ENCODE data around the gene EEF1AKMT2. TPM values are rescaled to one million over a fixed set of nuclear protein-coding genes. Genes with fewer than 3 reads are reported as not detected.
A peak's percentile ranks its signal among the peaks of the same experiment; 100 is the strongest.

Gene EEF1AKMT2
- total RNA-seq, 1 donor: 20.3 TPM

GRCh38 chr10:124743191-124744101, 48.2 kb downstream of the EEF1AKMT2 start:
- Histone ChIP-seq H3K79me2 (ENCODE audit: insufficient read depth, low read length) (peaks cover 25% of the 10 kb centered on the region), H3K36me3 (ENCODE audit: insufficient read depth, low read length) (peaks cover 7% of the 10 kb centered on the region), H2AFZ (ENCODE audit: low read length) (no peak overlapping the region), H3K27ac (ENCODE audit: low read depth, low read length) (no peak overlapping the region), H3K4me1 (ENCODE audit: insufficient read depth, low read length) (peaks cover 25% of the 10 kb centered on the region), H4K20me1 (ENCODE audit: insufficient read depth, low read length) (peaks cover 17% of the 10 kb centered on the region), H3K9me3 (ENCODE audit: low read depth, low read length) (no peaks in the 10 kb centered on the region), H3K4me3 (ENCODE audit: insufficient read depth, low read length) (peak overlapping the region; percentile 77), H3K27me3 (ENCODE audit: insufficient read depth, low read length) (no peaks in the 10 kb centered on the region), H3K4me2 (ENCODE audit: insufficient read depth, low read length) (peak overlapping the region; percentile 89)
- peak; percentile 93 for DNase-seq (ENCODE audit: insufficient read length, low spot score, missing footprints)
- TF ChIP-seq CTCF (IDR thresholded peaks at IDR 0.05; ENCODE audit: extremely low read depth, low read depth, low read length): no peak

DNA sequence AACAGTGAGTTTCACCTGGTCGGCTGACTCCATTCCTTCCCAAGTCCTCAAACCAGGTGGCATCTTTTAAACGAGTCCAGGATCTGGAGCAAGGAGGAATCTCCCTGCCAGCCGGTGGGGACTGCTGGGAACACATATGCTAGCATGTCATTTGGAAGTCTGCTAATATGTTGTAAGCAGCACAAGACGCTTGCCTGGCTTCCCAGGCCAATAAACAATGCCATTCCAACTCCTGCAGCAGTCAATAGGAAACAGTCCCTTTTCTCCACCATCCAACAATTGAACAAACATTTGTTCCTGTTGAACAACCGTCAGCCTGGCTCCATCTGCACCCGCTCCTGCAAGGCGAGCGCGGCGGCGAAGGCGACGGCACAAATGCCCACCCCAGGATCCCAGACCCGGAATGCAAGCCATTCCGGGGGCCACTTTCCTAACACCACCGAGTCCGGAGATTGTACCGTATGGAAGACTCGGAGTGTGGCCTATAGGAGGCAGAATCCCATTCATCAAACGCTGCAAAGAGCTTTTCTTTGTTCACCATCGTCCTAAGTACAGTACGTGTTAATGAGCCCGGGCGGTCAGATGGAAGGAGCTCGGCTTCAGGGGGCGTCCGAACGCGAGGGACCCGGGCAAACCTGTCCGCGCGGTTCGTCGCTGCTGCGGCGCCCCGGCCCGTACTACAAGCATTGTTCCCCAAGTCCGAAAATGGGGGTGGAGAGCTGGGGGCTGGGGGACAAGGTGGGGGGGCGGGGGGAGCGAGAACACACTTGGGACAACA, 49.1 kb downstream of the EEF1AKMT2 start:
- H3K4me2 ChIP-seq (ENCODE audit: insufficient read depth, low read length): peak overlapping the region; percentile 89
- no peak overlapping the region for H3K27ac ChIP-seq (ENCODE audit: low read depth, low read length)
- DNase-seq (ENCODE audit: insufficient read length, low spot score, missing footprints): no peak
- H3K27me3 ChIP-seq (ENCODE audit: insufficient read depth, low read length): no peaks in the 10 kb centered on the region
- peak; percentile 30 for TF ChIP-seq CTCF (IDR thresholded peaks at IDR 0.05; ENCODE audit: extremely low read depth, low read depth, low read length)
- peaks cover 22% of the 10 kb centered on the region for H4K20me1 ChIP-seq (ENCODE audit: insufficient read depth, low read length)
- H3K9me3 ChIP-seq (ENCODE audit: low read depth, low read length): no peaks in the 10 kb centered on the region
- H3K79me2 ChIP-seq (ENCODE audit: insufficient read depth, low read length): peaks cover 33% of the 10 kb centered on the region
- H3K4me3 ChIP-seq (ENCODE audit: insufficient read depth, low read length): peak overlapping the region; percentile 77
- H3K36me3 ChIP-seq (ENCODE audit: insufficient read depth, low read length): no peaks in the 10 kb centered on the region
- H3K4me1 ChIP-seq (ENCODE audit: insufficient read depth, low read length): peaks cover 25% of the 10 kb centered on the region
- H2AFZ ChIP-seq (ENCODE audit: low read length): peak overlapping the region; percentile 19

GRCh38 chr10:124741922-124742412, 49.7 kb downstream of the EEF1AKMT2 start:
- DNase-seq (ENCODE audit: insufficient read length, low spot score, missing footprints): no peak
- no peaks in the 10 kb centered on the region for H3K27me3 ChIP-seq (ENCODE audit: insufficient read depth, low read length)
- TF ChIP-seq CTCF (IDR thresholded peaks at IDR 0.05; ENCODE audit: extremely low read depth, low read depth, low read length): no peak
- H3K4me3 ChIP-seq (ENCODE audit: insufficient read depth, low read length): no peak overlapping the region
- H3K36me3 ChIP-seq (ENCODE audit: insufficient read depth, low read length): no peaks in the 10 kb centered on the region
- peaks cover 29% of the 10 kb centered on the region for H4K20me1 ChIP-seq (ENCODE audit: insufficient read depth, low read length)
- no peak overlapping the region for H3K27ac ChIP-seq (ENCODE audit: low read depth, low read length)
- H3K79me2 ChIP-seq (ENCODE audit: insufficient read depth, low read length): peaks cover 39% of the 10 kb centered on the region
- H2AFZ ChIP-seq (ENCODE audit: low read length): no peak overlapping the region
- peaks cover 25% of the 10 kb centered on the region for H3K4me1 ChIP-seq (ENCODE audit: insufficient read depth, low read length)
- H3K9me3 ChIP-seq (ENCODE audit: low read depth, low read length): no peaks in the 10 kb centered on the region
- peak overlapping the region; percentile 89 for H3K4me2 ChIP-seq (ENCODE audit: insufficient read depth, low read length)

Data from osteoblast (primary cell).